GM12872 (cell line): ENCODE data around the gene SOS2.

Experiments
- TF ChIP-seq, protein P1 (sequence below): IDR thresholded peaks from 3 replicates; pipeline ENCODE4 v1.5.1; 2011; ENCODE audit warnings: low read depth, mild to moderate bottlenecking, low read length, moderate library complexity; ENCODE audit not compliant: insufficient read depth

Gene SOS2

DNA sequence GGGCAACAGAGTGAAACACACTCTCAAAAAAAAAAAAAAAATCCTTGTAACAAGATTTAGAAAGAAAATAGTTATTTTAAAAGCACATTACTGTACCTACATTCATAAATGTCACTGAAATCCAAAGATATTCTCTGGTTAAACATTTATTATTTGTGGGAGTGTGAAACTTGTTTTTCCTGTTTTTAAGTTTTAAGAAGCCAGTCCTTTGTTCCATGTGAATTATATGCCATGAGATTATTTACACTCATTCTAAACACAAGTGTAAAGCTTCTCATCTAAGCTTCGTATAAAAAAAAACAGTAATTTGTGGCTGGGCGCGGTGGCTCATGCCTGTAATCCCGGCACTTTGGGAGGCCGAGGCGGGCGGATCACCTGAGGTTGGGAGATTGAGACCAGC, 130.0 kb downstream of the SOS2 start:
- TF ChIP-seq, protein P1, sequence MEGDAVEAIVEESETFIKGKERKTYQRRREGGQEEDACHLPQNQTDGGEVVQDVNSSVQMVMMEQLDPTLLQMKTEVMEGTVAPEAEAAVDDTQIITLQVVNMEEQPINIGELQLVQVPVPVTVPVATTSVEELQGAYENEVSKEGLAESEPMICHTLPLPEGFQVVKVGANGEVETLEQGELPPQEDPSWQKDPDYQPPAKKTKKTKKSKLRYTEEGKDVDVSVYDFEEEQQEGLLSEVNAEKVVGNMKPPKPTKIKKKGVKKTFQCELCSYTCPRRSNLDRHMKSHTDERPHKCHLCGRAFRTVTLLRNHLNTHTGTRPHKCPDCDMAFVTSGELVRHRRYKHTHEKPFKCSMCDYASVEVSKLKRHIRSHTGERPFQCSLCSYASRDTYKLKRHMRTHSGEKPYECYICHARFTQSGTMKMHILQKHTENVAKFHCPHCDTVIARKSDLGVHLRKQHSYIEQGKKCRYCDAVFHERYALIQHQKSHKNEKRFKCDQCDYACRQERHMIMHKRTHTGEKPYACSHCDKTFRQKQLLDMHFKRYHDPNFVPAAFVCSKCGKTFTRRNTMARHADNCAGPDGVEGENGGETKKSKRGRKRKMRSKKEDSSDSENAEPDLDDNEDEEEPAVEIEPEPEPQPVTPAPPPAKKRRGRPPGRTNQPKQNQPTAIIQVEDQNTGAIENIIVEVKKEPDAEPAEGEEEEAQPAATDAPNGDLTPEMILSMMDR = no peak

DNA sequence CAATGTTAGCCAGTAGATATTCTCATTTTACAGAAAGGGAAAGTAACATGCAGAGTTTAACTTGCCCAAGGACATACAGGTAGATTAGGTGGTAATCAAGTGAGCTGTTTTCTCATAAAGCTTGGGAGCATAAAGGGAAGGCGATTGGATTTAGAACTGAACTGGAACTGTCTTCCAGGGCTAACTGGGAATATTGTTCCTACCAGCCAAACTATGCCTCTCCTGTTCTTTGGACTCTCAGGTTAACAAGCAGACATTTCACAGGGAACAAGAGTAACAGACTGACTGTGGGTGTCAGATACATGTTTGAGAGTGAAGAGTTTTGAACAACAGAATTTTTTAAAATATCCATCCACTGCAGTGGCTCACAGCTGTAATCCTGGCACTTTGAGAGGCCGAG, 130.6 kb downstream of the SOS2 start:
- TF ChIP-seq, protein P1 = no peak

DNA sequence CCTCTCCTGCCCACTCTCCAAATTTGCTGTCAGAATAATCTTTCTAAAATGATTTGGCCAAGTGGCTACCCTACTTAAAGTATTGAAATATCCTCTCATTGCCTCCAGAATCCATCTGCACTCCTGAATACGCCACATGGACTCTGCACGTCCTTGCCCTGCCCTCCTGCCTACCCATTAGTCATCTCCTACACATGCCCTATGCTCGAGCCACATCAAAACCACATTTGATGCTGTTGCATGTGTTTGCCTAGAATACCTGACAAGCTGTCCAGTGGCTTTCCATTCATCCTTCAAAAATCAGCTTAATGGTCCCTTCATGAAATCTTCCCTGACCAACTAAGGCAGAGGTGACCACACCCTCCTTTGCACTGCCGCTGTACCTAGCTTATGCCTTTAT, 132.0 kb downstream of the SOS2 start:
- TF ChIP-seq, protein P1 = no peak

DNA sequence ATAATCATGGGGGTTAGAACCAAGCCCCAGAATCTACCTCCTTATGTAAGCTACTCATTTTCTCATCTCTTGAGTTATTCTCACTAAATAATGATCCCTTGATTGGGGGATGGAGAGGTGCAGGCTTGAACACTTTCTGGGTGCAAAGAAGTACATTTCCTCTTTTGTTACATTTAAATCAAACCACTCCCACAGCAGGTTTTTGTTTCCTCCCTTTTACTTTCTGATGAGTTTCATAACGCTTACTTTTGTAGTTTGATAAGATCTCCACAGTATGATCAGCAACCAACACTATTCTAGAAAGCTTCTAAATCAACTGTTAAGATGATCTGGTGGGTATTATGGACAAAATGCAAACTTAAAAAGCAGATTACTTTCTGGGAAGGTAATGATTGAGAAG, 135.5 kb downstream of the SOS2 start:
- TF ChIP-seq, protein P1 = no peak

DNA sequence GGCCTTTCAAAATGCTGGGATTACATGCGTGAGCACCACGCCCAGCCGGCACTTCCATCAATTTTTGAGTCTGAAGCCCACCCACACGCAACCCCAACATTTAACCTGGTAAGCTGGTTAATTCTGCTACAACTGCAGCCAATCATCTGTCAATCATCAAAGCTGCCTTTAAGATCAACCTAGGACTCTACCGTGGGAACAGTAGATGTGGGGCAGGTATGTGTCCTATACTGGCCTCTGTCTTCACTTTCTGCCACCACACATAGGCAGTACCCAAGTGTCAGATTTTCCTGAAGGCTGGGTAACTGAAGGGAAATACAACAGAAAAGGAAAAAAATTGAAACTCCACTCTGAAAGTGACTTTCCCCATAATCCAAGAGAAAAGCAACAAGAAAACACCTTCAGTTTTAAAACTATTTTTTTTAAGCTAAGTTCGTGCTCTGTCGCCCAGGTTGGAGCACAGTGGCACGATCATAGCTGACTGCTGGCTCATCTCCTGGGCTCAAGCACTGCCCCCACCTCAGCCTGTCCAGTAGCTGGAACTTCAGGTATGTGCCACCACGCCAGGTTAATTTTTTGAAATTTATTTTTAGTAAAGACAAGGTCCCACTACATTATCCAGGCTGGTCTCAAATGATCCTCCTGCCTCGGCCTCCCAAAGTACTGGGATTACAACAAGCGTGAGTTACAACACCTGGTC, 137.2 kb downstream of the SOS2 start:
- TF ChIP-seq, protein P1 = no peak

DNA sequence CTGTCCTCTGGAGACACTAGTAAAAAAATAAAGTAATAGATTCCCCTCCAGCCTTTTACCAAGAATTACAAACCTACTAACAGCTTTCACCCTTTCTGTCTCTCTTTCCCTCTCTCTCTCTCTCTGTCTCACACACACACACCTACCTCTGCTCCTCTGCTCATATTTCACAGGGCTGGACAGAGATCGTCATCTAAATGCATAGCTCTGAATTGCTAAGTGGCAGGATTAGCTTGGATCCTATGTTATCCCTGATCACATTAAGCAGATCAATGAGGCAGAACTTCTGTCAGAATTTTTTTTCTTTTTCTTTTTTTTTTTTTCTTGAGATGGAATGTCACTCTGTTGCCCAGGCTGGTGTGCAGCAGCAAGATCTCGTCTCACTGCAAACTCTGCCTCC, 137.9 kb downstream of the SOS2 start:
- TF ChIP-seq, protein P1 = no peak

DNA sequence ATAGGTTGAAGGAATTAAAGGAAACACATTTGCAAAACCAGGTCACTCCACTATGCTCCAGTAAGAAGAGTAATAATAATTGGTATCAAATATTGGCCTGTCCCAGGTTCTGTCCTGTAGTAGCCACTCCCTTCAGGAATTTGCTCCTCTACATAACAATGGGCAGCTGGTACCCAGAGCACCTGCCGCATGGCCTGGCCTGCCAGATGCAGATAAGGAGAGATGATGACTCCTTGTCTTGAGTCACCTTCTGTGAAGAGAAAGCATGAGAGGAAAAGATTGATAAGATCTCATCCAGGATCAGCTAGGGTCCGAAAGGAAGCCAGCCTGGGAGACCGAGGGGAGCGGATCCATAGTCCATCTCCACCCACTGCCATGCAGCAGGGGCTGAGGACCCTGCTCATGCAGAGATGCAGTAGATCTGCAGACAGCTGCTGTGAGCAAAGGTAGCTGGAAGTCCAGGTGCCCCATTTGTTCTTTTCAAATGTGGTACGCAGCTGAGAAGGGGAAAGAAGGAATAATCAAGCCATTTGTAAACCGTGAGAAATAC, 139.3 kb downstream of the SOS2 start:
- TF ChIP-seq, protein P1 = no peak
